Gastrocnemius medialis (tissue), 4 donors: ENCODE results near the gene MACROD2.

Experiments used
- CTCF ChIP-seq, 5 experiments: fragments of 450-650 bp in 3 of 5; fragments of 200-600 bp in 2 of 5; sonication (generic) in 2 of 5; IDR thresholded peaks in 4 of 5; conservative IDR thresholded peaks in 1 of 5; 1 replicate in 4 of 5; 2 replicates in 1 of 5; pipeline ENCODE4 v1.5.1; 2016 to 2019; ENCODE audit warnings: antibody characterized with exemption in 5 of 5, mild to moderate bottlenecking in 3 of 5, moderate library complexity in 3 of 5
- POLR2A ChIP-seq, 2 donors: fragments of 450-650 bp; IDR thresholded peaks; one replicate each; pipeline ENCODE4 v1.6.1; 2017; ENCODE audit warnings: antibody characterized with exemption in 2 of 2, mild to moderate bottlenecking in 2 of 2, moderate library complexity in 2 of 2

GRCh38 chr20:14792915-14793314, 797.6 kb downstream of the MACROD2 start:
- TF ChIP-seq CTCF (IDR thresholded peaks at IDR 0.05 in 4 of 5, conservative IDR thresholded peaks at IDR 0.05 in 1 of 5) (no peak), POLR2A (IDR thresholded peaks at IDR 0.05) (no peak)
